ENCODE data around the gene MYH1. TPM values are rescaled to one million over a fixed set of nuclear protein-coding genes. Genes with fewer than 3 reads are reported as not detected.

The MYH1 gene
- total RNA-seq, 2 experiments from 2014 or later: not detected

DNA sequence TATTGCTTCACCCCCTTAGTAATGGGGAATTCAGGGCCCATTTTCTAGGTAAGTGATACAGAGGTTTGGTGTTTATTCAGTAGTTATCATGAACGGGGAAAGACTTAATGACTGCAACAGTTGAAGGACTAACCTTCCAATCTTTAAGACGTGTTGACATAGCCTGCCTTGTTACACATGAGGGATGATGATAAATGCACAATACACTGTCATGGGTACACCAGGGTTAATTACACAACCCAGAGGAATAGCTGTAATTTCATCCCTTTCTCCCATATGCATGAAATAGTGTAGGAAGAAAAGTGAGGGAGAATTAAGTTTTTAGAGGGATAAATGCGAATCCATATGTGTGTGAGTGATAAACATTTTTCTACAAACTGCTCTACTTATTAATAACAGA, 59.6 kb downstream of the MYH1 start:
- Histone ChIP-seq H3K36me3 (ENCODE audit: insufficient read depth, low read length) (no peaks in the 10 kb centered on the region), H3K4me1 (ENCODE audit: insufficient read depth, low read length) (no peaks in the 10 kb centered on the region), H3K27me3 (ENCODE audit: control insufficient read depth in 1 of 2, insufficient read depth in 2 of 2, low read length in 2 of 2) (no peaks in the 10 kb centered on the region), H3K4me3 (ENCODE audit: low read length) (no peak overlapping the region), H3K9me3 (ENCODE audit: control insufficient read depth in 1 of 2, insufficient read depth in 1 of 2, low read length in 2 of 2) (no peaks in the 10 kb centered on the region), H3K27ac (ENCODE audit: low read depth in 1 of 2, low read length in 2 of 2) (no peak overlapping the region)
- Mint-ChIP-seq H3K4me3 (no peak overlapping the region), H3K36me3 (ENCODE audit: low read depth) (no peaks in the 10 kb centered on the region), H3K27ac (no peak overlapping the region), H3K9me3 (no peaks in the 10 kb centered on the region), H3K27me3 (no peaks in the 10 kb centered on the region), H3K4me1 (ENCODE audit: low read depth) (no peaks in the 10 kb centered on the region)
- POLR2A ChIA-PET: no interaction called here
- DNase-seq: no peak
- no peak for ATAC-seq (ENCODE audit: poor library complexity)
- CTCF ChIA-PET: no interaction called here
- TF ChIP-seq, protein P1, sequence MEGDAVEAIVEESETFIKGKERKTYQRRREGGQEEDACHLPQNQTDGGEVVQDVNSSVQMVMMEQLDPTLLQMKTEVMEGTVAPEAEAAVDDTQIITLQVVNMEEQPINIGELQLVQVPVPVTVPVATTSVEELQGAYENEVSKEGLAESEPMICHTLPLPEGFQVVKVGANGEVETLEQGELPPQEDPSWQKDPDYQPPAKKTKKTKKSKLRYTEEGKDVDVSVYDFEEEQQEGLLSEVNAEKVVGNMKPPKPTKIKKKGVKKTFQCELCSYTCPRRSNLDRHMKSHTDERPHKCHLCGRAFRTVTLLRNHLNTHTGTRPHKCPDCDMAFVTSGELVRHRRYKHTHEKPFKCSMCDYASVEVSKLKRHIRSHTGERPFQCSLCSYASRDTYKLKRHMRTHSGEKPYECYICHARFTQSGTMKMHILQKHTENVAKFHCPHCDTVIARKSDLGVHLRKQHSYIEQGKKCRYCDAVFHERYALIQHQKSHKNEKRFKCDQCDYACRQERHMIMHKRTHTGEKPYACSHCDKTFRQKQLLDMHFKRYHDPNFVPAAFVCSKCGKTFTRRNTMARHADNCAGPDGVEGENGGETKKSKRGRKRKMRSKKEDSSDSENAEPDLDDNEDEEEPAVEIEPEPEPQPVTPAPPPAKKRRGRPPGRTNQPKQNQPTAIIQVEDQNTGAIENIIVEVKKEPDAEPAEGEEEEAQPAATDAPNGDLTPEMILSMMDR (IDR thresholded peaks at IDR 0.05): no peak
- intact Hi-C loops (cut with DNase I, micrococcal nuclease): no loop called here

- POLR2A ChIA-PET: no interaction called here
- DNase-seq: no peak
- intact Hi-C loops (cut with DNase I, micrococcal nuclease): no loop called here
- H3K27me3 Mint-ChIP-seq: no peaks in the 10 kb centered on the region
- no peaks in the 10 kb centered on the region for H3K27me3 ChIP-seq (ENCODE audit: control insufficient read depth in 1 of 2, insufficient read depth in 2 of 2, low read length in 2 of 2)
- no peaks in the 10 kb centered on the region for H3K36me3 Mint-ChIP-seq (ENCODE audit: low read depth)
- H3K27ac Mint-ChIP-seq: no peak overlapping the region
- H3K9me3 Mint-ChIP-seq: no peaks in the 10 kb centered on the region
- no peaks in the 10 kb centered on the region for H3K36me3 ChIP-seq (ENCODE audit: insufficient read depth, low read length)
- CTCF ChIA-PET: no interaction called here
- no peak overlapping the region for H3K27ac ChIP-seq (ENCODE audit: low read depth in 1 of 2, low read length in 2 of 2)
- ATAC-seq (ENCODE audit: poor library complexity): no peak
- TF ChIP-seq, protein P1 (IDR thresholded peaks at IDR 0.05): no peak
- no peak overlapping the region for H3K4me3 ChIP-seq (ENCODE audit: low read length)
- H3K4me1 Mint-ChIP-seq (ENCODE audit: low read depth): no peaks in the 10 kb centered on the region
- H3K4me3 Mint-ChIP-seq: no peak overlapping the region
- no peaks in the 10 kb centered on the region for H3K9me3 ChIP-seq (ENCODE audit: control insufficient read depth in 1 of 2, insufficient read depth in 1 of 2, low read length in 2 of 2)
- no peaks in the 10 kb centered on the region for H3K4me1 ChIP-seq (ENCODE audit: insufficient read depth, low read length)
Measured at GRCh38 chr17:10457952-10458351, 60.4 kb downstream of the MYH1 start.

DNA sequence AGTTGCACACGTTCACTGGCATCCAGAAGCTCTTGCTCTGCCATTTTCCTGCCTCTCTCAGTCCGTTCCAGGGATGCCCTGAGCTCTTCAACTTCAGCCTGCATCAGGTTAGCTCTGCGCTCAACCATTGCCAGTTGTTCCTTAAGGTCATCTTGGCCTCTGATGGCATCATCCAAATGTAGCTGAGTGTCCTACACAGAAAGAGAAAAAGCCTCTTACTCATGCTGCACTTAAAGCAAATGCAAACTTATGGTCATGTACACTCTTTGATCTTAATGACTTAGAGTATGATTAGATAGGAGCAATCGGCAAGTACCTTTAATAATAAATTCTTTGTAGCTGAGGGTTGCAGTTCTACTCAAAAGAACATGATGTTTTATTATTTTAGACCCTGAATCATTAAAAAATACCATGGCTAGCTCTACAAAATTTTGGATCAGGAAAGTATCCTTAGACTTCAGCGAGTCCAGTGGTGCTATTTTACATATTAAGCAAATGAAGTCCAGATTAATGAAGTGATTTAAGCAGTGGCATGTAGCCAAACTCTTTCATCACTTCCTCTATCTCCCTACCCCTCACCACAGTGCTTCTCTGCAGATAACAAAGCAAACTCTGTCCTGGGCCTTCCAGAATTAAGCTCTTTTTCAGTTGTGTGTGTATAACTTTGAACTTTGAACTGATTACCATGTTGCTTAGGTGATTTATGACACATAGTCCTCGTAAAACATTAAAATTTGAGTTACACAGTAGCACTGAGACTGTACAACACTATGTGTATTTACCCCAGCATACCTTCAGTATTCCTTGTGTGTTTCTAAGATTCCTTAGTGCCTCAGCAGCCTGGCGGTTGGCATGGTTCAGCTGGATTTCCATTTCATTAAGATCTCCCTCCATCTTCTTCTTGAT, 71.1 kb downstream of the MYH1 start:
- Mint-ChIP-seq H3K36me3 (ENCODE audit: low read depth) (no peaks in the 10 kb centered on the region), H3K27ac (no peak overlapping the region), H3K27me3 (peaks cover 5% of the 10 kb centered on the region), H3K9me3 (peaks cover 2% of the 10 kb centered on the region), H3K4me3 (no peak overlapping the region), H3K4me1 (ENCODE audit: low read depth) (no peaks in the 10 kb centered on the region)
- ChIA-PET CTCF (no interaction called here), POLR2A (no interaction called here)
- H3K27me3 ChIP-seq (ENCODE audit: control insufficient read depth in 1 of 2, insufficient read depth in 2 of 2, low read length in 2 of 2): no peaks in the 10 kb centered on the region
- intact Hi-C loops (cut with DNase I, micrococcal nuclease): no loop called here
- no peaks in the 10 kb centered on the region for H3K36me3 ChIP-seq (ENCODE audit: insufficient read depth, low read length)
- no peak overlapping the region for H3K4me3 ChIP-seq (ENCODE audit: low read length)
- H3K4me1 ChIP-seq (ENCODE audit: insufficient read depth, low read length): no peaks in the 10 kb centered on the region
- H3K27ac ChIP-seq (ENCODE audit: low read depth in 1 of 2, low read length in 2 of 2): no peak overlapping the region
- no peaks in the 10 kb centered on the region for H3K9me3 ChIP-seq (ENCODE audit: control insufficient read depth in 1 of 2, insufficient read depth in 1 of 2, low read length in 2 of 2)
- ATAC-seq (ENCODE audit: poor library complexity) (no peak), DNase-seq (no peak)
- TF ChIP-seq, protein P1 (IDR thresholded peaks at IDR 0.05): no peak

Other genes with a start within 250 kb of the MYH1 start
- gene MYH13, start 145.5 kb downstream of the MYH1 start, total RNA-seq: not detected
- gene MYH8, start 96.6 kb downstream of the MYH1 start, total RNA-seq: not detected
- not detected for gene MYH4, start 49.0 kb downstream of the MYH1 start, total RNA-seq
- not detected for gene MYH2, start 31.1 kb upstream of the MYH1 start, total RNA-seq
- 1 to 10 TPM; 5.4 to 5.6 TPM for gene MYH3, start 138.8 kb upstream of the MYH1 start, total RNA-seq
- 10 to 100 TPM; 15.3 to 18.2 TPM for gene SCO1, start 179.0 kb upstream of the MYH1 start, total RNA-seq
- 10 to 100 TPM; 34.2 to 35.0 TPM for gene ADPRM, start 179.1 kb upstream of the MYH1 start, total RNA-seq
- gene TMEM220, start 211.5 kb upstream of the MYH1 start, total RNA-seq: 1 to 10 TPM; 2.9 to 3.2 TPM